SHP77 treated with DMSO at 0.1 percent for 48 hours (cell line): Measurements from ENCODE around the gene LIPH.
"Not testable (repeated sequence)": the region's sequence is repeated elsewhere in the genome, so short reads cannot be mapped to it uniquely, and the experiment has no call there.

Experiments
- DNase-seq: peaks from one replicate; lab custom pipeline; 2025; lab: John Stamatoyannopoulos, UW

The LIPH gene

GRCh38 chr3:185488465-185488864, 63.9 kb downstream of the LIPH start:
- no peak for DNase-seq

- DNase-seq: no peak
Observed at GRCh38 chr3:185486394-185486793, 66.0 kb downstream of the LIPH start.

- DNase-seq: no peak
Observed at GRCh38 chr3:185484296-185484695, 68.1 kb downstream of the LIPH start.

GRCh38 chr3:185479373-185479945, 72.9 kb downstream of the LIPH start:
- no peak for DNase-seq

GRCh38 chr3:185477316-185477715, 75.1 kb downstream of the LIPH start:
- DNase-seq: no peak

- DNase-seq: not testable (repeated sequence)
Observed at GRCh38 chr3:185474922-185475321, 77.5 kb downstream of the LIPH start.

- DNase-seq: no peak
Observed at GRCh38 chr3:185473290-185473815, 79.0 kb downstream of the LIPH start.

GRCh38 chr3:185470323-185470722, 82.1 kb downstream of the LIPH start:
- no peak for DNase-seq

- no peak for DNase-seq
Observed at GRCh38 chr3:185469542-185469941, 82.8 kb downstream of the LIPH start.

- DNase-seq: not testable (repeated sequence)
Observed at GRCh38 chr3:185466123-185466522, 86.3 kb downstream of the LIPH start.

- DNase-seq: no peak
Observed at GRCh38 chr3:185465471-185465870, 86.9 kb downstream of the LIPH start.

GRCh38 chr3:185460719-185461350, 91.6 kb downstream of the LIPH start:
- no peak for DNase-seq

- DNase-seq: no peak
Observed at GRCh38 chr3:185460309-185460708, 92.1 kb downstream of the LIPH start.

- DNase-seq: no peak
Observed at GRCh38 chr3:185457376-185457775, 95.0 kb downstream of the LIPH start.
